ENCODE measurements around the gene IGF2R.

IGF2R gene

GRCh38 chr6:160048471-160048870, 79.6 kb downstream of the IGF2R start:
- Histone ChIP-seq H3K4me1 (no peaks in the 10 kb centered on the region), H3K27ac (no peak overlapping the region), H3K36me3 (ENCODE audit: control insufficient read depth, insufficient read depth, low read length) (no peaks in the 10 kb centered on the region)

GRCh38 chr6:160049346-160049745, 80.5 kb downstream of the IGF2R start:
- Histone ChIP-seq H3K4me3 (ENCODE audit: low read depth, low read length) (no peak overlapping the region), H3K36me3 (ENCODE audit: control insufficient read depth, insufficient read depth, low read length) (no peaks in the 10 kb centered on the region), H3K9ac (no peak overlapping the region), H2AFZ (no peak overlapping the region), H3K27ac (no peak overlapping the region), H3K9me3 (ENCODE audit: control insufficient read depth, low read length) (no peaks in the 10 kb centered on the region), H3K27me3 (ENCODE audit: control insufficient read depth, insufficient read depth, low read length) (no peaks in the 10 kb centered on the region), H3K4me2 (ENCODE audit: low read length) (no peak overlapping the region), H3K4me1 (no peaks in the 10 kb centered on the region), H3K79me2 (peaks cover 3% of the 10 kb centered on the region)
- TF ChIP-seq CTCF (IDR thresholded peaks at IDR 0.05), result no peak

More at GRCh38 chr6:160048471-160048870, 79.6 kb downstream of the IGF2R start:
- no peak overlapping the region for H3K9ac ChIP-seq
- no peak overlapping the region for H3K4me2 ChIP-seq (ENCODE audit: low read length)
- no peak overlapping the region for H2AFZ ChIP-seq
- no peak overlapping the region for H3K4me3 ChIP-seq (ENCODE audit: low read depth, low read length)
- H3K27me3 ChIP-seq (ENCODE audit: control insufficient read depth, insufficient read depth, low read length), result no peaks in the 10 kb centered on the region
- H3K9me3 ChIP-seq (ENCODE audit: control insufficient read depth, low read length), result no peaks in the 10 kb centered on the region
- H3K79me2 ChIP-seq, result peaks cover 3% of the 10 kb centered on the region
- TF ChIP-seq CTCF (IDR thresholded peaks at IDR 0.05), result no peak

GRCh38 chr6:160050022-160050421, 81.1 kb downstream of the IGF2R start:
- H3K4me3 ChIP-seq (ENCODE audit: low read depth, low read length), result no peak overlapping the region
- no peak overlapping the region for H2AFZ ChIP-seq
- H3K9me3 ChIP-seq (ENCODE audit: control insufficient read depth, low read length), result no peaks in the 10 kb centered on the region
- H3K27me3 ChIP-seq (ENCODE audit: control insufficient read depth, insufficient read depth, low read length), result no peaks in the 10 kb centered on the region
- H3K4me2 ChIP-seq (ENCODE audit: low read length), result no peak overlapping the region
- no peaks in the 10 kb centered on the region for H3K36me3 ChIP-seq (ENCODE audit: control insufficient read depth, insufficient read depth, low read length)
- no peak for TF ChIP-seq CTCF (IDR thresholded peaks at IDR 0.05)
- no peak overlapping the region for H3K27ac ChIP-seq
- no peak overlapping the region for H3K9ac ChIP-seq
- H3K4me1 ChIP-seq, result no peaks in the 10 kb centered on the region
- H3K79me2 ChIP-seq, result peaks cover 3% of the 10 kb centered on the region

GRCh38 chr6:160051390-160051789, 82.5 kb downstream of the IGF2R start:
- Histone ChIP-seq H2AFZ (no peak overlapping the region), H3K4me1 (no peaks in the 10 kb centered on the region), H3K9ac (no peak overlapping the region), H3K79me2 (peaks cover 3% of the 10 kb centered on the region), H3K4me3 (ENCODE audit: low read depth, low read length) (no peak overlapping the region), H3K27ac (no peak overlapping the region), H3K4me2 (ENCODE audit: low read length) (no peak overlapping the region), H3K9me3 (ENCODE audit: control insufficient read depth, low read length) (no peaks in the 10 kb centered on the region), H3K27me3 (ENCODE audit: control insufficient read depth, insufficient read depth, low read length) (no peaks in the 10 kb centered on the region), H3K36me3 (ENCODE audit: control insufficient read depth, insufficient read depth, low read length) (no peaks in the 10 kb centered on the region)
- no peak for TF ChIP-seq CTCF (IDR thresholded peaks at IDR 0.05)

GRCh38 chr6:160054271-160054670, 85.4 kb downstream of the IGF2R start:
- Histone ChIP-seq H3K27ac (no peak overlapping the region), H3K4me2 (ENCODE audit: low read length) (no peak overlapping the region), H3K9me3 (ENCODE audit: control insufficient read depth, low read length) (no peaks in the 10 kb centered on the region), H3K4me1 (no peaks in the 10 kb centered on the region), H2AFZ (no peak overlapping the region), H3K9ac (no peak overlapping the region), H3K36me3 (ENCODE audit: control insufficient read depth, insufficient read depth, low read length) (no peaks in the 10 kb centered on the region), H3K27me3 (ENCODE audit: control insufficient read depth, insufficient read depth, low read length) (no peaks in the 10 kb centered on the region), H3K4me3 (ENCODE audit: low read depth, low read length) (no peak overlapping the region), H3K79me2 (peaks cover 3% of the 10 kb centered on the region)
- TF ChIP-seq CTCF (IDR thresholded peaks at IDR 0.05), result no peak

Measured in parathyroid adenoma (tissue), 2 donors.